HEK293 (cell line): ENCODE measurements around the gene VPS54.

ENCODE experiments used
- CTCF ChIA-PET: fragments of 350-600 bp; formaldehyde crosslinking; extraction: SDS; loops from one replicate; lab custom pipeline; 2021; ENCODE audit warnings: antibody characterized with exemption; lab: Yijun Ruan, JAX
- POLR2A ChIA-PET: fragments of 300-600 bp; formaldehyde crosslinking; extraction: SDS; loops from one replicate; lab custom pipeline; 2020; ENCODE audit warnings: antibody characterized with exemption, inconsistent platforms; lab: Yijun Ruan, JAX
- H3K27ac ChIP-seq: fragments of 200-500 bp; sonication (Bioruptor generic); 2 replicates; pipeline ENCODE4 v1.5.1; 2014; ENCODE audit warnings: low read depth, low read length, control low read depth, inconsistent platforms; ENCODE audit errors: extremely low read depth
- H3K36me3 ChIP-seq, 2 experiments: fragments of 200-500 bp in 1 of 2; sonication (Bioruptor generic) in 1 of 2; 1 replicate in 1 of 2; 2 replicates in 1 of 2; pipeline ENCODE4 v1.5.1; 2014 to 2017; ENCODE audit warnings: inconsistent platforms in 2 of 2, low read length in 2 of 2; ENCODE audit not compliant: control insufficient read depth in 2 of 2, insufficient read depth in 1 of 2
- H3K4me1 ChIP-seq: fragments of 200-500 bp; sonication (Bioruptor generic); 2 replicates; pipeline ENCODE4 v1.5.1; 2014; ENCODE audit warnings: mild to moderate bottlenecking, low read length, inconsistent platforms; ENCODE audit not compliant: control insufficient read depth, insufficient read depth
- H3K4me3 ChIP-seq: 2 replicates; pipeline ENCODE4 v1.5.1; 2011; ENCODE audit warnings: low read depth, mild to moderate bottlenecking, control low read depth, low read length, moderate library complexity
- H3K9me3 ChIP-seq: fragments of 200-500 bp; sonication (Bioruptor generic); 2 replicates; pipeline ENCODE4 v1.5.1; 2014; ENCODE audit warnings: low read depth, low read length, inconsistent platforms; ENCODE audit not compliant: control insufficient read depth, insufficient read depth
- HOXA7 ChIP-seq: sonication (generic); formaldehyde crosslinking; IDR thresholded peaks from 2 replicates; pipeline ENCODE4 v1.8.1; 2022; ENCODE audit warnings: missing genetic modification reagents, borderline replicate concordance
- HOXD13 ChIP-seq: sonication (generic); formaldehyde crosslinking; IDR thresholded peaks from 2 replicates; pipeline ENCODE4 v1.8.0; 2022; ENCODE audit warnings: missing genetic modification reagents, borderline replicate concordance
- PRDM10 ChIP-seq: fragments of 450-650 bp; formaldehyde crosslinking; IDR thresholded peaks from 2 replicates; pipeline ENCODE4 v1.5.1; 2016; ENCODE audit warnings: missing biosample characterization, missing genetic modification characterization
- WT1 ChIP-seq: fragments of 450-650 bp; formaldehyde crosslinking; IDR thresholded peaks from 2 replicates; pipeline ENCODE4 v1.5.1; 2016; ENCODE audit warnings: missing biosample characterization, missing genetic modification characterization
- ZBTB10 ChIP-seq: fragments of 450-650 bp; formaldehyde crosslinking; IDR thresholded peaks from 2 replicates; pipeline ENCODE4 v1.5.1; 2016; ENCODE audit warnings: missing biosample characterization, missing genetic modification characterization
- ZBTB7A ChIP-seq: fragments of 450-650 bp; formaldehyde crosslinking; IDR thresholded peaks from 2 replicates; pipeline ENCODE4 v1.5.1; 2016; ENCODE audit warnings: low read depth, missing biosample characterization, missing genetic modification characterization
- ZNF157 ChIP-seq: fragments of 450-650 bp; formaldehyde crosslinking; IDR thresholded peaks from 2 replicates; pipeline ENCODE4 v1.5.1; 2016; ENCODE audit warnings: missing biosample characterization, missing genetic modification characterization
- ZNF24 ChIP-seq: fragments of 450-650 bp; formaldehyde crosslinking; IDR thresholded peaks from 2 replicates; pipeline ENCODE4 v1.5.1; 2016; ENCODE audit warnings: missing biosample characterization, missing genetic modification characterization
- ZNF311 ChIP-seq: fragments of 450-650 bp; formaldehyde crosslinking; IDR thresholded peaks from 2 replicates; pipeline ENCODE4 v1.5.1; 2017; ENCODE audit warnings: missing biosample characterization, missing genetic modification characterization, borderline replicate concordance
- ZNF335 ChIP-seq: fragments of 450-650 bp; formaldehyde crosslinking; conservative IDR thresholded peaks from 2 replicates; pipeline ENCODE4 v1.5.1; 2016; ENCODE audit warnings: missing biosample characterization, missing genetic modification characterization
- ZNF513 ChIP-seq: fragments of 450-650 bp; IDR thresholded peaks from 2 replicates; pipeline ENCODE4 v1.5.1; 2018; ENCODE audit warnings: missing biosample characterization, missing genetic modification characterization
- ZNF521 ChIP-seq: fragments of 450-650 bp; formaldehyde crosslinking; IDR thresholded peaks from 2 replicates; pipeline ENCODE4 v1.5.1; 2017; ENCODE audit warnings: missing biosample characterization, mild to moderate bottlenecking, missing genetic modification characterization
- ZNF530 ChIP-seq: fragments of 450-650 bp; formaldehyde crosslinking; IDR thresholded peaks from 2 replicates; pipeline ENCODE4 v1.5.1; 2016; ENCODE audit warnings: low read depth, missing biosample characterization, missing genetic modification characterization
- ZNF623 ChIP-seq: fragments of 450-650 bp; formaldehyde crosslinking; IDR thresholded peaks from 2 replicates; pipeline ENCODE4 v1.5.1; 2016; ENCODE audit warnings: missing biosample characterization, missing genetic modification characterization
- ZNF629 ChIP-seq: fragments of 450-650 bp; formaldehyde crosslinking; IDR thresholded peaks from 2 replicates; pipeline ENCODE4 v1.5.1; 2017; ENCODE audit warnings: missing biosample characterization, missing genetic modification characterization
- ZNF664 ChIP-seq: fragments of 450-650 bp; formaldehyde crosslinking; IDR thresholded peaks from 2 replicates; pipeline ENCODE4 v1.5.1; 2016; ENCODE audit warnings: missing biosample characterization, missing genetic modification characterization
- ZNF707 ChIP-seq: fragments of 450-650 bp; formaldehyde crosslinking; IDR thresholded peaks from 2 replicates; pipeline ENCODE4 v1.5.1; 2016; ENCODE audit warnings: missing biosample characterization, missing genetic modification characterization
- TF ChIP-seq, protein P1 (sequence below): fragments of 450-650 bp; formaldehyde crosslinking; IDR thresholded peaks from 2 replicates; pipeline ENCODE4 v1.5.1; 2016; ENCODE audit warnings: missing biosample characterization, missing genetic modification characterization

The VPS54 gene

DNA sequence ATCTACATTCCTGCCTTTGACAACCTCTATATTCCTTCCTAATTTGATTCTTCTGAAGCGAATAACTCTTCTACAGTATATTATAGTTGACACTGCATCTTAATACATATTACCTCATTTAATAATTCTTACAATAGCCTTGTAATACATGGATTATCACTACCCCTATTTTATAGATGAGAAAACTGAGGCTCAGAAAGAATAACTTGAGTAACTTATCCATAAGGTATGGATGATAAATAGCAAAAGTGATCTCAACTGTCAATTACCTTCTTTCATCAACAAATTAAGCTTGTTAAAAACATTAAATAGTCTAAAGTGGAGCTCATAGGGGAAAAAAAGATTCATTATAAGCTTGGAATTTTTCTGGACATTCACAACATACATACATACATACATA is 4.6 kb downstream of the VPS54 start:
- Histone ChIP-seq H3K9me3 (no peaks in the 10 kb centered on the region), H3K4me1 (peaks cover 3% of the 10 kb centered on the region; the same call in 1 of the 2 replicates), H3K27ac (no peak overlapping the region), H3K36me3 (no peaks in the 10 kb centered on the region), H3K4me3 (no peak overlapping the region)
- no peak for TF ChIP-seq ZNF623
- no peak for TF ChIP-seq ZNF664 (tag by site-specific recombination)
- TF ChIP-seq ZNF24 (tag by site-specific recombination): no peak
- TF ChIP-seq, protein P1, sequence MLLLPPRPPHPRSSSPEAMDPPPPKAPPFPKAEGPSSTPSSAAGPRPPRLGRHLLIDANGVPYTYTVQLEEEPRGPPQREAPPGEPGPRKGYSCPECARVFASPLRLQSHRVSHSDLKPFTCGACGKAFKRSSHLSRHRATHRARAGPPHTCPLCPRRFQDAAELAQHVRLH (tag by site-specific recombination): no peak
- TF ChIP-seq ZNF707: no peak
- TF ChIP-seq ZNF513: no peak
- CTCF ChIA-PET: no interaction called here
- POLR2A ChIA-PET: no interaction called here

- peaks cover 3% of the 10 kb centered on the region; the same call in 1 of the 2 replicates for H3K4me1 ChIP-seq
- no peak overlapping the region for H3K27ac ChIP-seq
- TF ChIP-seq ZNF530 (tag by site-specific recombination) (no peak), ZNF311 (tag by site-specific recombination) (no peak), HOXA7 (CRISPR knock-in tag) (no peak), ZNF629 (tag by site-specific recombination) (no peak), ZBTB10 (tag by site-specific recombination) (no peak), PRDM10 (tag by site-specific recombination) (peak; percentile 86)
- POLR2A ChIA-PET: no interaction called here
- no peaks in the 10 kb centered on the region for H3K9me3 ChIP-seq
- CTCF ChIA-PET: interaction anchor here (0.7 to 0.9 kb wide), 2 partner anchors 350 to 511 kb away, joined by 4 read pairs; partner anchors contain the start of gene AFTPH
- H3K4me3 ChIP-seq: no peak overlapping the region
- no peaks in the 10 kb centered on the region for H3K36me3 ChIP-seq
Observed at GRCh38 chr2:64013053-64013452, 6.2 kb downstream of the VPS54 start.

DNA sequence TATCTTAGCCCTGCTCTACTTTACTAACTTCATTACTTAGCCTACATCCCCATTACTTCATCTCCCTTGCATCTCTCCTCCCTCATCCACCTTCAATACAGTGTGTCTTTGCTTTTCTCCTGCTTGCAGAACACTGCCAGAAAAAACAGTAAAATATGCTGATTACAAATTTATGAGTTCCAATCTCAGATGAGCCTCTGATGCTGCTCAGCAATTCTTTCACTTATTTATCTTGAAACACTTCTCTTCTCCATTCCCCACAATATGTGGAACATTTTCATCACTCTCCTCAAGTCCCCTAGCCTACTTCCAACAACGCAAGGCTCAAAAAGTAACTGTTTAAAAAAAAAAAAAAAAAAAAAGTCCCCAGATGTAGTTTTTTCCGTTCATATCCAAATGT is 7.1 kb downstream of the VPS54 start:
- POLR2A ChIA-PET: no interaction called here
- H3K36me3 ChIP-seq: no peaks in the 10 kb centered on the region
- TF ChIP-seq ZBTB7A (tag by site-specific recombination): no peak
- TF ChIP-seq HOXD13 (CRISPR knock-in tag): no peak
- TF ChIP-seq WT1 (tag by site-specific recombination): no peak
- TF ChIP-seq ZNF335 (tag by site-specific recombination): peak; percentile 39; the same call in 1 of the 2 replicates
- TF ChIP-seq ZNF157 (tag by site-specific recombination): no peak
- no peak for TF ChIP-seq ZNF521 (tag by site-specific recombination)
- H3K4me1 ChIP-seq: peaks cover 3% of the 10 kb centered on the region; the same call in 1 of the 2 replicates
- H3K4me3 ChIP-seq: no peak overlapping the region
- H3K9me3 ChIP-seq: no peaks in the 10 kb centered on the region
- H3K27ac ChIP-seq: no peak overlapping the region
- CTCF ChIA-PET: interaction anchor here (0.6 kb wide), 1 partner anchor 58 kb away, joined by 3 read pairs; no protein-coding TSS in a partner anchor
